CMK (cell line): ENCODE results near the gene APH1B.

Experiments used
- DNase-seq: peaks from one replicate; pipeline ENCODE4 v3.0.0-alpha.2; 2010; ENCODE audit warnings: low read depth

The APH1B gene

DNA sequence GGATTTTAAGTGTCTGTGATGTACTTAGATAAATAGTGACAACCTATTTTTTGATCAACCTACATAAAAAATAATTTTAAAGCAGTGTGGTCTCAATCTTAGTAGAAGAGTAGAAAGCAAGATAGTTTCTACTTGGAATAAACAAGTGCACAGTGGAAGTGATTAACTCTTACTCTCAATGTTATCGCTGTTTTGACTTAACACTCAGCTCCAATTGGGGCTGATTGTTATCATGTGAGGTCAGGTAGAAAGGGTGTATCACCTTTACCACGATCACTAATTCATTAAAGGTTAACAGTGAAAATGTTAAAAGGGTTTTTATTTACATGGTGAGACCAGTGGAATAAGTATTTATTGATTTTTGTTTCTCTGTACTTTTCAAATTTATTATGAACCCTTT lies 22.4 kb upstream of the APH1B start:
- DNase-seq: no peak

DNA sequence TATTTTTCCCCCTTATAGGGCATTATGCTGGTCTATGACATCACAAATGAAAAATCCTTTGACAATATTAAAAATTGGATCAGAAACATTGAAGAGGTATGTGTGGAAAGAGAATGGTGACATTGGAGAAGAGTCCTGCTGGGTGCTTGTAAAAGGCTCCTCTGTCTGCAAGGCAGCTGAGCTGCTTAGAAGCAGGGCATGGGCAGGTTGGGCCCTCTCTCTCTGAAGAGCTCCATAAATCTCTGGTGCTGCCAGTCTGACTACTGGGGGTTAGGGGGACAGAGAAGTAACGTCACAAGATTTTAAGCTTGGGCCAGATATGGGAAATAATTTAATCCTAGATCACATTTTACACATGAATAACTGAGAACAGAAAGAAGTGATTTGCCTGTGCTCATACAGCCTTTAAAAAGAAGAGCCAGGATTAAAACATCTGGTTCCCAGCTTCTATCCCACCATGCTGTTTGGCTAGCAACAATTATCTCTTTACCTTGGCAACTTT lies 21.9 kb upstream of the APH1B start:
- no peak for DNase-seq

GRCh38 chr15:63256433-63257274 lies 20.8 kb upstream of the APH1B start:
- no peak for DNase-seq

GRCh38 chr15:63258658-63259057 lies 18.7 kb upstream of the APH1B start:
- no peak for DNase-seq

- no peak for DNase-seq
Measured at GRCh38 chr15:63260791-63261190, 16.6 kb upstream of the APH1B start.

GRCh38 chr15:63261311-63261710 lies 16.1 kb upstream of the APH1B start:
- no peak for DNase-seq

DNA sequence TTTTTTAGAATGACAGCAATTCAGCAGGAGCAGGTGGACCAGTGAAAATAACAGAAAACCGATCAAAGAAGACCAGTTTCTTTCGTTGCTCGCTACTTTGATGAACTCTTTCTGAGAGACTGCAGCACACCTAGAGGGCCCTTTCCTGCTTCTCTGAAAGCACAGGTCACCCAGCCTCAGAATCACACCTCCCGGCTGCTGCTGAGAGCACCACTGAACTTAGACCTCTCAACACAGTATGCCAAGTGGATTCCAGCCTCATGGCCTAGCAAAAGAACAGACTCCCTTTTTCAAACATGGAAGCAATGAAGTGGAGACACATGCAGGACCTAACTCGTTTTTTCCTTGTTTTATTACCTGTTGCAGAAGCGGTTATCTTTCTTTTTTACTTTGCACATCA lies 13.9 kb upstream of the APH1B start:
- DNase-seq: no peak

- no peak for DNase-seq
Measured at GRCh38 chr15:63264688-63265293, 12.6 kb upstream of the APH1B start.

DNA sequence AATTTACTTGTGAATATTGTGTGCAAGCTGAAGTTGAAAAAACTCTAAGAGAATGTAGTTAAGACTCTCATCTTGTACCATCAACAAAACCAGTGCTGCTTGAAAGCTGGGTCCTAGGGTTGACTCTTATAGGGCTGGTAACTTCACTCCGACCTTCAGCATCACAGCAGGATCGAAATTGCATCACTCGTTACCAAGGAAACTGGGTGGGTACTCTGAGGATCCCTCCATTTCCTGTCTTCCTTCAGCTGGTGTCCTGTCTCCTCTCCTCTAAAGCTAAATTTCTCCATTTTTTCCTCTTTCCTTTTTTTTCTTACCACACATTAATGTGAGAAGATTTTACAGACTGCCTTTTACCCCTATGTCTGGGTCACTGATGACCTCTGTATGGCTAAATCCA lies 3.0 kb upstream of the APH1B start:
- DNase-seq: no peak

- DNase-seq: no peak
Measured at GRCh38 chr15:63276342-63277037, 915 bp upstream of the APH1B start.

- DNase-seq: no peak
Measured at GRCh38 chr15:63277893-63278456, 570 bp downstream of the APH1B start.

DNA sequence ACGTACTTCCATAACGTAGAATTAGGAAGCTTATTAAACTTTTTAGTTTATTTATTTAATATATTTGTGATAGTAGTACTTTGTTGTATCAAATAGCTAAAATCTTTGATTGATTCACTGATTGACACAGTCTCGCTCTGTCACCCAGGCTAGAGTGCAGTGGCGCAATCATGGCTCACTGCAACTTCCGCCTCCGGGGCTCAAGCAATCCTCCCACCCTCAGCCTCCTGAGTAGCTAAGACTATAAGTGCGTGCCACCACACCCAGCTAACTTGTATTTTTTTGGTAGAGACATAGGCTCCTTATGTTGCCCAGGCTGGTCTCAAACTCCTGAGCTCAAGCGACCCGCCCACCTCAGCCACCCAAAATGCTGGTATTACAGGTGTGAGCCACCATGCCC lies 5.7 kb downstream of the APH1B start:
- DNase-seq: no peak

DNA sequence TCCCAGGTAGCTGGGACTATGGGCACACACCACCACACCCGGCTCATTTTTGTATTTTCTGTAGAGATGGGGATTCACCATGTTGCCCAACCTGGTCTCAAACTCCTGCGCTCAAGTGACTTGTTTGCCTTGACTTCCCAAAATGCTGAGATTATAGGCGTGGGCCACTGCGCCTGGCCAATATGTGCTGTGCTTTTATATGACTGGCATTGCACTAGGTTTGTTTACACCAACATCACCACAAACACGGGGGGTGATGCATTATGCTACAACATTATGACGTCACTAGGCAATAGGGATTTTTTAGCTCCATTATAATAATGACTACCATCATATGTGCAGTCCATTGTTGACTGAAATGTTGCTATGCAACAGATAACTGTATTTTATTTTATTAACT lies 6.9 kb downstream of the APH1B start:
- no peak for DNase-seq

- no peak for DNase-seq
Measured at GRCh38 chr15:63287109-63287508, 9.7 kb downstream of the APH1B start.

DNA sequence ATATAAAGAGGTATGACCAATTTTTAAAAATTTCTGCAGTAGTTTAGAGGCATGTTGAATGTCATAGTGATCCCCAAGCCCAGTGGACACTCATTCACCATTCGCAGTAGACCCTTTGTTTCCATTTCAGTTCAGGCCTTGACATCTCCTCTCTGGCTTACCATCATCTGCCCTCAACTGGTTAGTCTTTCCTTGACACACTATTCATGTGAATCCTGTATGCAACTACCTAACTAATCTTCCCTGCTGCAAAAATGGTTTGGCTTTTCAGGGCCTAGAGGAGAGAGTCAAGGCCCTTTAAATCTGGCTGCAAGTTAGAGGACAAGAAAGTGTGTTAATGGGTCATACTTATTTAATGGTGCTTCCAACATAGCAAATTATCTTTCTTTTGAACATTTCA lies 10.9 kb downstream of the APH1B start:
- no peak for DNase-seq

DNA sequence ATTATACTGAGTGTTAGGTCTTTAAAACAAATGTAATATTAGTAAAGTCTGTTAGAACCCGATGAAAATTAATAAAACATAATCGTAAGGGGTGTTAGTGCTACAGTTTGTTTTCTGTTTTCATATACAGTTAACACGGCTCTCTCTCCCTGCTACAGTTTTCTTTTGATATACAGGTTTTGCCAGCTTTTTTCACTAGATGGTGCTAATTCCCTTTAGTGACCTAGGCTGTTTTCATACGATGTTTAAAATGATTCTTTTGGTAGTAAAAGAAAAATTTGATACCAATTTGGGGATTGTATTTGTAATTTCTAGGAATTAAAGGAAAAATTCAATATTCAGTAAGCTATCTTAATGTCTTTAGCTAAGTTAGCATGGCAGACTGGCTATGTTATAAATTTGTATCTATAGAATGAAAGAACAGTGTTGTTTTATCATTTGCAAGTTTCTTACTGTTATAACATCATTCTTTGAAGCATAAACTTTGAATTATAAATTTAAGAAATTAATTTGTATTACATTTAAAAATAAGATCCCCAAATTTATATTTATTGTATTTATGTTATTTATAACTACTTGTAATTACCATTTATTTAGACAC lies 11.5 kb downstream of the APH1B start:
- DNase-seq: no peak

GRCh38 chr15:63291507-63291906 lies 14.1 kb downstream of the APH1B start:
- no peak for DNase-seq

DNA sequence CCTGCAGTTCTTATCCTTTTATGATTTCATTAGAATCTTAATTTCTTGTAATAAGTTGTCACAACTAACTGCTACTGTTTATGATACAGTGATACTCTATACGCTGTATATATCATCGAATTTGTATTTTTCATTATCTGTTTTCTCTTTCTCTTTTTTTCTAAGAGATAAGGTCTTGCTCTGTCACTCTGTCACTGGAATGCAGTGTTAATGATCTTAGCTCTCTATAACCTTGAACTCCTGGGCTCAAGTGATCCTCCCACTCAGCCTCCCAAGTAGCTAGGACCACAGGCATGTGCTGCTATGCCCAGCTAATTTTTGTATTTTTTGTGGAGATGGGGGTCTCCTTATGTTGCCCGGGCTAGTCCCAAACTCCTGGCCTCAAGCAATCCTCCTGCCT lies 14.8 kb downstream of the APH1B start:
- no peak for DNase-seq

DNA sequence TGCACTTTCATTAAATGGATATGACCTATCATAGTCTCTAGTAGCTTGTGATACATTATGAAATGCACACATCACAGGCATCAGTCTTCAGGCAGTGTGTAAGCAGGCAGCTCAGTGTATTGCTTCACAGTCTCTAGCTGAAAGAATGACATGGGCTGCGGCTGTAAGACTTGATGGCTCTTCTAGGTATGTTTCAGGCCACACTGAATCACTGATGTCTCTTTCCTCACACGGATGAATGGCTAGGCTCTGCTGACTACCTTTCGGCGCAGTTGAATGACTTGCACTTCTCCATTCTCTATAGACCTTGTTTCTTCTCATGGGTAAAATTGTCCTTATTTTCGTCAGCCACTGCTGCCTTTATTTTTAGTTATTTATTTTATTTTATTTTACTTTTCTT lies 15.4 kb downstream of the APH1B start:
- no peak for DNase-seq

GRCh38 chr15:63294359-63294758 lies 17.0 kb downstream of the APH1B start:
- no peak for DNase-seq

DNA sequence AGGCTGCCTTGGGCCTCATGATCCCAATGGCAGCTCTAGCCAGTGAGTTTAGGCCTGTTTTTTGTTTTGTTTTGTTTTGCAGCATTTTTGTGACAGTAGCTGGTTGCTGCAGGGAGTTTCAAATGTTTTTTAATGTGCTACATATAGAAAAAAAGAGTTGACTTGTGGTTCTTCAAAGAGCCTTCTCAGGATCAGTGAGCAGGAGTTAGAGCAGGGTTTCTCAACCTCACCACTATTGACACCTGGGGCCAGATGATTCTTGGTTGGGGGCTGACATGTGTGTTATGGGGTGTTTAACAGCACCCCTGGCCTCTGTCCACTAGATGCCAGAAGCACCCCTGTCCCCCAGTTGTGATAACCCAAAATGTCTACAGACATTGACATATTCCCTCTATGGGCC lies 17.9 kb downstream of the APH1B start:
- no peak for DNase-seq

DNA sequence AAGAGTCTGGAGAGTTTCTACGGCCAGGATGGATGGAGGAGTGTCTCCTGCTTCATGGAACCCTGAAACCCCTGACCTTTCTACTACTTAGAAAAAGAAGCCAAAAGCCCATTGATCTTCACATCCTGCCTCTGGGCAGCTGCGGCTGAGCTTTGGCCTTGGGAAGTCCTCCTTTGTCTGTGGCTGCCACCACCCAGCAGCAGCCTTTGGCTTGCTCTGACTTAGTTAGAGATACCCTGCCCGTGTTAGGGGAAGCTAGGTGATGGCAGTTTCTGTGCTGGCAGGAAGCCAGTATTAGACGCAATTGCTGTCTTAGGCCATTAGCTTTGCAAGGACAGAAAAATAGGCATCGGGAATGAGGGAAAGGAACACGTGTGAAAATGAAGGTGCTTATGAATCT lies 18.8 kb downstream of the APH1B start:
- no peak for DNase-seq
